Lower leg skin (tissue), 4 donors: Measurements from ENCODE around the gene ESYT3. TPM values are rescaled to one million over a fixed set of nuclear protein-coding genes. Genes with fewer than 3 reads are reported as not detected.

ENCODE experiments used
- DNase-seq, 2 donors: peaks; one replicate each; pipeline ENCODE4 v3.0.0-alpha.2; 2019; ENCODE audit warnings: low spot score in 2 of 2
- H3K4me3 ChIP-seq: fragments of 200-600 bp; sonication (generic); 2 replicates; pipeline ENCODE4 v1.5.1; 2017; ENCODE audit warnings: mild to moderate bottlenecking, low read depth; ENCODE audit not compliant: poor library complexity, severe bottlenecking
- POLR2A ChIP-seq, 2 donors: fragments of 450-650 bp; IDR thresholded peaks; one replicate each; pipeline ENCODE4 v1.6.1; 2016 to 2017; ENCODE audit warnings: antibody characterized with exemption in 2 of 2, mild to moderate bottlenecking in 1 of 2, moderate library complexity in 1 of 2
- WGBS, 2 donors: methylation state at CpG; one replicate each; pipeline ENCODE4 v1.1.5; 2018; 5-methylcytosine and 5-hydroxymethylcytosine counted together
- intact Hi-C: fragments of 100-400 bp; cut with DNase I; formaldehyde crosslinking; loops from one replicate; pipeline ENCODE4 v1.15.0; 2023; ENCODE audit warnings: low total_unique reads
- total RNA-seq, 4 donors: library from RNA; depleted of rRNA; stranded (reverse); fragments of >200 nt; gene quantifications; one replicate each; pipeline ENCODE4 v1.1.0, GENCODE V29; 2016
- TF ChIP-seq, protein P1 (sequence below), 3 donors: fragments of 450-650 bp; IDR thresholded peaks; one replicate each; pipeline ENCODE4 v1.5.1; 2016; ENCODE audit warnings: antibody characterized with exemption in 3 of 3, mild to moderate bottlenecking in 3 of 3, moderate library complexity in 2 of 3

The ESYT3 gene
- total RNA-seq, 4 donors from 2014 or later = 44.5 to 59.5 (median 47.1) TPM

DNA sequence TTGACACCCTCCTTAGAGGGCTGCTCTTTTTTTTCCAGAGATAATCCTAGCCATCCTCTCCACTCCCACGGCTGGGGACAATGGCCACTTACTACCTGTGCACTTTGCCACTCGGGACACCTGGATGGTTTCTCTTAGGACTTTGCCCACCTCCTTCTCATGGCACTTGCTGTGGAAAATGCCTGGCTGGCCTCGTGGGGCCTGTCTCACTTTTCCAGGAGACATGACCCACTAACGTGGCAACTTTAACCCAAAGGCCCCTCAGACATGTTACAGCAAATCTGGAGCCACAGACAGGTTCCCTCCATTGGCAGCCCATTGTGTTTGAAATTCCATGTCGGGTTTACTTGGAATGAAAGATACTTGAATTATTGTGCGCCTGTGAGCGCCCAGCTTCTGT is 29.4 kb upstream of the ESYT3 start:
- intact Hi-C loops = no loop called here
- no peak for DNase-seq
- TF ChIP-seq POLR2A (IDR thresholded peaks at IDR 0.05) = no peak
- TF ChIP-seq, protein P1, sequence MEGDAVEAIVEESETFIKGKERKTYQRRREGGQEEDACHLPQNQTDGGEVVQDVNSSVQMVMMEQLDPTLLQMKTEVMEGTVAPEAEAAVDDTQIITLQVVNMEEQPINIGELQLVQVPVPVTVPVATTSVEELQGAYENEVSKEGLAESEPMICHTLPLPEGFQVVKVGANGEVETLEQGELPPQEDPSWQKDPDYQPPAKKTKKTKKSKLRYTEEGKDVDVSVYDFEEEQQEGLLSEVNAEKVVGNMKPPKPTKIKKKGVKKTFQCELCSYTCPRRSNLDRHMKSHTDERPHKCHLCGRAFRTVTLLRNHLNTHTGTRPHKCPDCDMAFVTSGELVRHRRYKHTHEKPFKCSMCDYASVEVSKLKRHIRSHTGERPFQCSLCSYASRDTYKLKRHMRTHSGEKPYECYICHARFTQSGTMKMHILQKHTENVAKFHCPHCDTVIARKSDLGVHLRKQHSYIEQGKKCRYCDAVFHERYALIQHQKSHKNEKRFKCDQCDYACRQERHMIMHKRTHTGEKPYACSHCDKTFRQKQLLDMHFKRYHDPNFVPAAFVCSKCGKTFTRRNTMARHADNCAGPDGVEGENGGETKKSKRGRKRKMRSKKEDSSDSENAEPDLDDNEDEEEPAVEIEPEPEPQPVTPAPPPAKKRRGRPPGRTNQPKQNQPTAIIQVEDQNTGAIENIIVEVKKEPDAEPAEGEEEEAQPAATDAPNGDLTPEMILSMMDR (IDR thresholded peaks at IDR 0.05) = no peak
- WGBS, 2 donors = 90% methylated on average over 7 of the region's 7 CpGs
- H3K4me3 ChIP-seq = no peak overlapping the region

DNA sequence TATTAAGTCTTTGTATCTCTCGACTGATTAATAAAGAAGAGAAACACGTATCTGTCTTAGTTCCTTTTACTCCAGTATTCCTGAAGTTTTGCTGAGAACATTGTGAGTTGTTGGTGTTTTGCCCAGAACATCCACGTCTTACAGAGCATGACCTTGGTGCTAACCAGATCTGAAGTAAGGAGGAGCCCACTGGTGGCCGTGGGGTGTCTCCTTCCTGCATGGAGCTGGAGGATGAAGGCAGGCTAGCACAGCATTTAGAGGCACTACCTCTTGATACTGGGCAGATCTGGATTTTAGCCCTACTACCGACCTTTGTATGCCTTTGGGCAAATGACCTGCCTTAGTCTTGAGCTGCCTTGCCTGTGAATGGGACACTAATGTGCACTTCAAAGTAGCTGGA is 28.9 kb upstream of the ESYT3 start:
- TF ChIP-seq, protein P1 (IDR thresholded peaks at IDR 0.05) = no peak
- WGBS, 2 donors = 93% methylated on average over 5 of the region's 5 CpGs
- intact Hi-C loops = no loop called here
- no peak for DNase-seq
- no peak overlapping the region for H3K4me3 ChIP-seq

DNA sequence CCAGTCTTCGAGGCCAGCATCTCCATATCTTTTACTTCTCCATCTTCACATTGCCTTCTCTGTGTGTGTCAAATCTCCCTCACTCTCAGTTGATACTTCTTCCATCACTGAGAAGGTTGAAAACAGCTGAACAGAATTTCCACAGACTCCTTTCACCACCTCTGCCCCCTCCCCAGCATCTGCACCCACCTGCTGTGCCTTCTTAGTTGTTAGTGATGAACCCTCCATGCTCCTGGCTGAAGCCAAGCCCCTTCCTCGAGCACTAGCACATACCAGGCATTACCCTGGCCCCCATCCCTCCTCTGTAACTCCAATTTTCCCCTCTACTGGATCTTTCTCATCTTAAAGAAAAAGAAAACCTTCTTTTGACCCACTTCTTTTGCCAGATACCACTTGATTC is 27.8 kb upstream of the ESYT3 start:
- no peak overlapping the region for H3K4me3 ChIP-seq
- DNase-seq = no peak
- WGBS, 2 donors = 85 to 87% methylated on average over 2 of the region's 2 CpGs
- TF ChIP-seq, protein P1 (IDR thresholded peaks at IDR 0.05) = no peak
- TF ChIP-seq POLR2A (IDR thresholded peaks at IDR 0.05) = no peak
- intact Hi-C loops = no loop called here

DNA sequence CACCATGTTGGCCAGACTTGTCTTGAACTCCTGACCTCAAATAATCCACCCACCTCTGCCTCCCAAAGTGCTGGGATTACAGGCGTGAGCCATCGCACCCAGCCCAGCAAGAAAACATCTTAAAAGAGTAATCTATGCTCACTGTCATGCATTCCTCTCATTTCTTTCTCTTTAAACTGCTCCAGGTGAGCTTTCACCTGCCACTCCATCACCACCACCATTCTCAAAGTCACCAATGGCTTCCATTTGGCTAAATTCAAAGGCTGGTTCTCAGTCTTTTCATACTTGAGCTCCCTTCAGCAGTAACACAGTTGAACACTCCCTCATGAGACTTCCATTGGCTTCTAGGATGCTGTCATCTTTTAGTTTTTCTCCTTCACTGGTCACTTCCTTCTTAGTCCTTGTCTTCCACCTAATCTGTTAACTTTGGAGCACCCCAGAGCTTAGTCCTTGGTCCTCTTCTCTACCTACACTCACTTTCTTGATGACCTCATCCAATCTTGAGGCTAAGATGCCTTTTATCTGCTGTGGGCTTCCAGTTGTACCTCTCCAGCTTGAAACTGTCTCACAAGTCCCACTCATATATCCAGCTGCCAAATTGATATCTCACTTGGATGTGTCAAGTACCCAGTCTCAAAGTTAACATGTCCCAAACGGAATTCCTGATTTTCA is 27.0 kb upstream of the ESYT3 start:
- no peak overlapping the region for H3K4me3 ChIP-seq
- intact Hi-C loops = no loop called here
- no peak for DNase-seq
- 90% methylated on average over 3 of the region's 3 CpGs for WGBS, 2 donors
- TF ChIP-seq, protein P1 (IDR thresholded peaks at IDR 0.05) = no peak
- TF ChIP-seq POLR2A (IDR thresholded peaks at IDR 0.05) = no peak

GRCh38 chr3:138408751-138409570 is 25.5 kb upstream of the ESYT3 start:
- H3K4me3 ChIP-seq = no peak overlapping the region
- whole genome bisulfite sequencing, 2 donors = 62 to 71% methylated on average over 7 of the region's 7 CpGs
- intact Hi-C loops = no loop called here
- DNase-seq = no peak
- TF ChIP-seq POLR2A (IDR thresholded peaks at IDR 0.05) = no peak
- TF ChIP-seq, protein P1 (IDR thresholded peaks at IDR 0.05) = no peak
